Aorta (tissue), 5 donors: ENCODE results near the gene DIAPH3. TPM values are rescaled to one million over a fixed set of nuclear protein-coding genes. Genes with fewer than 3 reads are reported as not detected.
A peak's percentile ranks its signal among the peaks of the same experiment; 100 is the strongest.

Source experiments
- ATAC-seq: fragments of 200-7000 bp; cut with Tn5 transposase; one replicate; pipeline ENCODE4 v1.9.1; 2022; ENCODE audit warnings: moderate library complexity; ENCODE audit not compliant: low FRiP score
- DNase-seq, 2 donors: peaks; one replicate each; pipeline ENCODE4 v3.0.0-alpha.2; 2020
- H3K27ac ChIP-seq, 2 donors: one replicate each; pipeline ENCODE4 v1.5.1; 2013; ENCODE audit warnings: low read length in 2 of 2, mild to moderate bottlenecking in 2 of 2, moderate library complexity in 2 of 2, control low read depth in 1 of 2, inconsistent platforms in 1 of 2, low read depth in 1 of 2
- H3K27me3 ChIP-seq, 2 donors: one replicate each; pipeline ENCODE4 v1.6.1; 2013; ENCODE audit warnings: control low read depth in 1 of 2, low read length in 1 of 2, mild to moderate bottlenecking in 1 of 2, moderate library complexity in 1 of 2; ENCODE audit not compliant: insufficient read depth in 2 of 2, control insufficient read depth in 1 of 2
- H3K36me3 ChIP-seq, 2 donors: one replicate each; pipeline ENCODE4 v1.6.1; 2013; ENCODE audit warnings: control low read depth in 1 of 2, low read length in 1 of 2, mild to moderate bottlenecking in 1 of 2; ENCODE audit not compliant: insufficient read depth in 2 of 2, control insufficient read depth in 1 of 2
- H3K4me1 ChIP-seq, 2 donors: one replicate each; pipeline ENCODE4 v1.6.1; 2013; ENCODE audit warnings: low read length in 2 of 2, control low read depth in 1 of 2, mild to moderate bottlenecking in 1 of 2, moderate library complexity in 1 of 2; ENCODE audit not compliant: insufficient read depth in 2 of 2, control insufficient read depth in 1 of 2
- H3K4me3 ChIP-seq, 2 donors: one replicate each; pipeline ENCODE4 v1.5.1; 2013; ENCODE audit warnings: low read length in 2 of 2, control low read depth in 1 of 2, mild to moderate bottlenecking in 1 of 2
- H3K9me3 ChIP-seq: one replicate; pipeline ENCODE4 v1.6.1; 2013; ENCODE audit warnings: mild to moderate bottlenecking, low read length; ENCODE audit not compliant: control insufficient read depth
- WGBS, 2 donors: extraction: QIAGEN DNeasy Blood & Tissue Kit; methylation state at CpG; one replicate each; pipeline ENCODE4 v1.1.7; 2013; 5-methylcytosine and 5-hydroxymethylcytosine counted together
- intact Hi-C, 2 donors: fragments of 100-400 bp; cut with DNase I; formaldehyde crosslinking; loops; one replicate each; pipeline versions ENCODE4 v1.14.2 to v1.15.0; 2022
- polyA plus RNA-seq, 2 donors: library from polyadenylated mRNA; stranded (reverse); fragments of 200-250 nt; gene quantifications; one replicate each; pipeline ENCODE4 v1.2.3, GENCODE V29; 2013
- total RNA-seq, 2 donors: library from RNA; stranded (reverse); fragmentation: NEBNext Ultra II Directional; extraction: Animal tissue kit (Norgen Biotek cat#: 25700); gene quantifications; one replicate each; pipeline ENCODE4 v1.2.1, GENCODE V29; 2021
- donor health status: healthy with polysubstance abuse.
- donor health status: Bipolar disorder and iron deficiency.
- donor health status: DM: no; HTN: no; CAD: no.
- donor health status: DM: no; HTN: no; CAD: no.
- donor health status: DM: yes; HTN: yes; CAD: no.

Gene DIAPH3
- total and polyA plus RNA-seq, 4 donors = 0.13 to 7.5 (median 3.0) TPM

DNA sequence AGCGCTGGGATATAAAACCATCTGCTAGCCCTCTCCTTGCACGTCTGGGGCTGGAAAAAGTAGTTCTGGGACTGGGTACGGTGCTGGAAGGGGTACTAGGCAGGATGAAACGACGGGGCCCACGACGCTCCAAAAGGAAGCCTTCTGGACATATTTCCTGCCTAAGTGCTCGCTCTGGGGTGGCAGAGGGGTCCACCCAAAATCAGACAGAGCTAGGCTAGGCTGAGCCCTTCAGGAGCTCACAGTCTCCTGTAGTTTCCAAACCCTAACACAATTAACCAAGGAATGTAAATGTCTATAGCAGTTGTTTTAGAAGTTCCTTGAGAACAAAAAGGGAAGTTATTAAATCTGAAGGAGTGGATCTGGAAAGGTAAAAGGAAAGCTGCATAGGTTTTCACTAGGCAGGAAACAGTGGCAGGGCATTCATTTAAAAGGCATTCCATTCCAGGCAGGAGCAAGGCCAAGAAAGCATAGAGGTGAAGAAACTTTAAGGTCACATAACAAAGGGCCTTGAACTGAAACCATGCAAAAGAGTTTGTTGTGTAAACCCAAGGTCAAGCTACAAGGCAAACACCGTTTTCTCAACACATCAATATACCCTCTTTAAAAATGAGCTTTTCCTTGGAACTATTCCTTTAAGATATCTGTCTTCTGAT is 634 bp upstream of the DIAPH3 start:
- Histone ChIP-seq H3K4me1 (peaks cover 4% of the 10 kb centered on the region in 2 donors), H3K27ac (peak overlapping the region; percentile 74 to 77), H3K4me3 (peak overlapping the region; percentile 14 to 44), H3K9me3 (no peaks in the 10 kb centered on the region), H3K36me3 (no peaks in the 10 kb centered on the region), H3K27me3 (no peaks in the 10 kb centered on the region)
- no peak for ATAC-seq
- DNase-seq = no peak
- 1 to 2% methylated on average over 9 of the region's 9 CpGs for WGBS, 2 donors
- intact Hi-C loops = loop anchor here (1.0 to 5.0 kb wide), 2 partner anchors 232 to 233 kb away; partner anchors contain the start of gene TDRD3 (in 1 of the 2)

DNA sequence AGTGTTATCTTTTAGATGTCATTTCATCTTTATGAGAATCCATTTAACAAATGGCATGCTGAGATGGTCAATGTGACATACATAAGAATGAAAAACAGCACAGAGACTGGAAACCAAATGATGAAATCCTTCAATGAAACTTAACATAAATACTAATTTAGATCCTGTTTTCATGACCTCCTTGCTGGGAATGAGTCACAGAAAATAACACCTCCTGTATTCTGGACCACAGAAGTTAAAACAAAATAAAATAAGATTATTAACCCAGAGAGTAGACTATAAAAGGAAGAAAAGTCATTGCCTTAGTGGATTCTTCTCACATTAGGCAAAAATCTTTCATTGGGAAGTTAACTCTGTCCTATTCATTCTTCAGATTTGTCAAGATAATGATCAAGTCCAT is 1.6 kb downstream of the DIAPH3 start:
- Histone ChIP-seq H3K9me3 (no peaks in the 10 kb centered on the region), H3K27ac (no peak overlapping the region), H3K4me3 (no peak overlapping the region), H3K4me1 (peaks cover 4% of the 10 kb centered on the region in 2 donors), H3K36me3 (no peaks in the 10 kb centered on the region), H3K27me3 (no peaks in the 10 kb centered on the region)
- intact Hi-C loops = loop anchor here in 1 of 2 donors (5.0 kb wide), 1 partner anchor 235 kb away; the partner anchor contains the start of gene TDRD3
- ATAC-seq (no peak), DNase-seq (no peak)

DNA sequence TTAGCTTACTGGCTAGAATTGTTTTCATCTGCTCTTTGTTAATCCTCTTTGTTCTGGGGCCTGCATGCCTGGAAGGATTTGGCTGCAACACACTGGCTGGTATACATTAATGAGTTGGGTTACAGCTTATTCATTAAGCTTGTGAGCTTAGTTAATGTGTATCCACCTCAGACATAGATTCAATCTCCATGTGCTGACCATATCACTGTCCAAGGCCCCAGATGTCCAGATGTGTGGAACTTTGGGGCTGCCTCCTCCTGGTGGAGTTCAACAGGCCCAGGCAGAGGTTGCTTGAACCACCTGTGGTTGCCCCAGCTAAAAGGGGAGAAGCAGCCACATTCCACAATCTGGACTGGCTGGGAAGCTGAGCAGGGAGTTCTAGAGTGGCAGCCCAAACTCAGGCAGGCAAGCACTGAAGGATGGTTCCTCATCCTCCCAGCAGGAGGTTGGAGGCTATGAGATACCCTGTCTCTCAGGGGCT is 5.4 kb downstream of the DIAPH3 start:
- DNase-seq (no peak), ATAC-seq (no peak)
- H3K36me3 ChIP-seq = no peaks in the 10 kb centered on the region

DNA sequence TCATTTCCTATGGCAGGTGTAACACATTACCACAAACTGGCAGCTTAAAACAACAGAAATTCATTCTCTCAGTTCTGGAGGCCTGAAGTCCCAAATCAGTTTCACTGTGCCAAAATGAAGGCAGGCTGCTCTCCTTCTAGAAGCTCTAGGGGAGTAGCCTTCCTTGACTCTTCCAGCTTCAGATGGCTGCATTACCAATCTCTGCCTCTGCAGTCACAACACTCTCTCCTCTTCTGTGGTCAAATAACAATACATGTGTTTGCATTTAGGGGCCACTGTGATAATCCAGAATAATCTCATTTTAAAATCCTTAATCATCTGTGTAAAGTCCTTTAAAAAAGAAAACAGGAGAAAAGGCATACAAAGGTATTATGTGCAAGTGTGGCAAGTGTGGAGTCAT is 7.8 kb downstream of the DIAPH3 start:
- ATAC-seq (no peak), DNase-seq (no peak)
- H3K27me3 ChIP-seq = no peaks in the 10 kb centered on the region
- H3K36me3 ChIP-seq = no peaks in the 10 kb centered on the region
- H3K4me3 ChIP-seq = no peak overlapping the region
- H3K9me3 ChIP-seq = no peaks in the 10 kb centered on the region
- H3K27ac ChIP-seq = no peak overlapping the region
- H3K4me1 ChIP-seq = no peaks in the 10 kb centered on the region
- intact Hi-C loops = no loop called here

More for the DNA sequence above, 5.4 kb downstream of the DIAPH3 start:
- Histone ChIP-seq H3K9me3 (no peaks in the 10 kb centered on the region), H3K4me1 (no peaks in the 10 kb centered on the region), H3K4me3 (no peak overlapping the region), H3K27me3 (no peaks in the 10 kb centered on the region), H3K27ac (no peak overlapping the region)
- intact Hi-C loops = no loop called here

DNA sequence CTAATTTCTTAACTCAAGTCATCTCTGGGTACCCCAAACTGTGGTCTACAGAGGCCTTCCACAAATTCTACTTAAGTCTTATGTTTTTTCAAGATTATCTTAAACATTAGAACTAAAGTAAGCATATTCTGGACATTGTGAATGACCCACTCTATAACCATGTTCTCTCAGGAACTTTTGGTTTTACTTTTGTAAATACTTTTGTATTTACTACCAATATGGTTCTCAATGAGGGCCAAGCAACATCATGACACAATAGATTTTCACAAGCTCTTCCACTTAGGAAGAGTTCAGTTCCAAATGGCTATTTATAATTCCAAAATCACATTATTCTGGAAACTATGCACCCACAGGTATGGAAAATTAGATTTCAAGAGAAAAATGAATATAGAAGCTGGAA is 10.8 kb downstream of the DIAPH3 start:
- Histone ChIP-seq H3K36me3 (no peaks in the 10 kb centered on the region), H3K4me1 (peaks cover 0 to 2% of the 10 kb centered on the region in 2 donors), H3K27me3 (no peaks in the 10 kb centered on the region), H3K9me3 (peaks cover 2% of the 10 kb centered on the region), H3K4me3 (no peak overlapping the region), H3K27ac (no peak overlapping the region)
- DNase-seq (no peak), ATAC-seq (no peak)
- intact Hi-C loops = no loop called here

DNA sequence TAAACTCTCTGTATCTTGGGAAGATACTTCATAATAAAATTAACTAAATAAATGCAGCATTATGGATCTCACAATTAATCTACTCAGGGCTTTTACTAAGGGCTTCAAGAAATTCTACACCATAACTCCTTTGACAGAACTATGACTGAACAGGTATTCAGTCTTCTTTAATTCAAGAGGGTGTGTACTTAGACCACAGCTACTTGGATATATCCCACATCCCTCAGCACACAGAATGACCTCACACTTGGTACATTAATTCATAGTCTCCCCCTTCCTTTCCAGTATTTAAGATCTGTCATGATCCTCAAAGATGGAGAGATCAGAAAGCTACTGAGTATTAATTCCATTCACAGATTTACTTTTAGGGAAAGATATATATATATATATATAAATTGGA is 11.6 kb downstream of the DIAPH3 start:
- Histone ChIP-seq H3K27me3 (no peaks in the 10 kb centered on the region), H3K27ac (no peak overlapping the region), H3K4me3 (no peak overlapping the region), H3K4me1 (peaks cover 0 to 2% of the 10 kb centered on the region in 2 donors), H3K36me3 (no peaks in the 10 kb centered on the region), H3K9me3 (peaks cover 2% of the 10 kb centered on the region)
- DNase-seq = no peak
- intact Hi-C loops = no loop called here
- no peak for ATAC-seq

DNA sequence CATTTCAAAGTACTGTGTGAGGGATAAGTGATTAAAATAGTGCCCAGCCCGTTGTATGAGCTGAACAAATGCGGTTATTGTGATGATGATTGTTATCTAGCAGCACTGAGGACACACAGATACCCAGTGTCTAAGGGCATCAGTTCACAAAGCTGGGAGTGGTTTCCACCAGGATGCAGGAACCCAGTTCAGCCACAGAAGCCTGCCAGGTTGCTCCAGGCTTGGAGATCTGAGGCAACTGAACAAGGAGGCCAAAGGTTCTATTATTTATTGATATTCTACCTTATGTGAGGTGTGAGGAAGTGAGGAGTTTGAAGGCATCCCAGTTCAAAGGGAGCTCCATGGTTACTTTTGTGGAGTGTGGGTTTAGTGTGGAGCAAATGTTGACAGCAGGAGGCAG is 13.2 kb downstream of the DIAPH3 start:
- Histone ChIP-seq H3K9me3 (peaks cover 2% of the 10 kb centered on the region), H3K36me3 (no peaks in the 10 kb centered on the region), H3K4me1 (peaks cover 0 to 2% of the 10 kb centered on the region in 2 donors), H3K4me3 (no peak overlapping the region), H3K27ac (no peak overlapping the region), H3K27me3 (no peaks in the 10 kb centered on the region)
- WGBS, 2 donors = 91 to 92% methylated on average over 2 of the region's 2 CpGs
- no peak for ATAC-seq
- no peak for DNase-seq
- intact Hi-C loops = no loop called here

DNA sequence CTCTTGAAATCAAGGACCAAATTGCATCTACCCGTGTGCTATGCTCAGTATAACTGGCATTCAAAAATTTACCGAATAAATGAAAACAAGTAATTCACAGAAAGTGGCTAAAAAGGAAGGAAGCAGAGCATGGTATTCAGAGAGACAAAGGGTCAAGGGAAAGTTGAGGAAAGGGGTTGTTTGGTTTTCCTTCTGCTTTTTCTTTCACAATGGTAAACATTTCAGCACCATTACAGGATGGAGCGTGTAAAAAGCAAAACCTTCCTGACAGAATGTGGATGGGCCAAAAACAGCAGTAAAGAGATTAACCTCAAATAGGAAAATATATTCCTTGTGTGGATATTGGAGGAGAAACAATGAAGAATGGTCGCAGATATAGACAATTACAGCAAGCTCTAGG is 14.8 kb downstream of the DIAPH3 start:
- no peaks in the 10 kb centered on the region for H3K27me3 ChIP-seq

DNA sequence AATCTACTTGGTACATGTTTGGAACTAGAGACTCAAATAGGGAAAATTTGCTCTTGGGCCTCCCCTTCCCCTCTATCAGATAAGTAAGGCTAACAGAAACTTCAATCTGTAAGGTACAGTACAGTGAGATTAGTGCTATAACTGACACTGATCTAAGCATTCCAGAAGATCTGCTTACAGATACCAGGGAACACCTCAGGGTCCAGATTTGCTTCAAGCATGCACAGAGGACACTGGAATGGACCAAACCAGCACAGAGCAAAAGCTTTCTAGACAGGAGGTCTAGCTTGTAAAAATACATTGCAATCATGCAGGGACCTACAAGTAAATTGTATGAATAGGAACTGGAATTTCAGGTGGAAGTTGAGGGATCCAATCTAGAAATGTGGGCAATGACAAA is 16.4 kb downstream of the DIAPH3 start:
- peaks cover 2% of the 10 kb centered on the region for H3K9me3 ChIP-seq
- no peak overlapping the region for H3K4me3 ChIP-seq
- H3K27me3 ChIP-seq = no peaks in the 10 kb centered on the region
- intact Hi-C loops = no loop called here
- no peaks in the 10 kb centered on the region for H3K36me3 ChIP-seq
- DNase-seq (no peak), ATAC-seq (no peak)
- peaks cover 0 to 2% of the 10 kb centered on the region in 2 donors for H3K4me1 ChIP-seq
- H3K27ac ChIP-seq = no peak overlapping the region

More for the DNA sequence above, 14.8 kb downstream of the DIAPH3 start:
- H3K4me1 ChIP-seq = peaks cover 0 to 2% of the 10 kb centered on the region in 2 donors
- no peak overlapping the region for H3K27ac ChIP-seq
- intact Hi-C loops = no loop called here
- H3K4me3 ChIP-seq = peak overlapping the region in 1 of 2 donors; percentile 20
- 8 to 11% methylated on average over 4 of the region's 4 CpGs for WGBS, 2 donors
- no peaks in the 10 kb centered on the region for H3K36me3 ChIP-seq
- DNase-seq = no peak
- H3K9me3 ChIP-seq = peaks cover 2% of the 10 kb centered on the region
- ATAC-seq = no peak
